ENCODE data around the gene SUN2. TPM values are rescaled to one million over a fixed set of nuclear protein-coding genes. Genes with fewer than 3 reads are reported as not detected.

The SUN2 gene
- total and polyA plus RNA-seq, 2 donors, result 61.5 to 64.9 TPM

DNA sequence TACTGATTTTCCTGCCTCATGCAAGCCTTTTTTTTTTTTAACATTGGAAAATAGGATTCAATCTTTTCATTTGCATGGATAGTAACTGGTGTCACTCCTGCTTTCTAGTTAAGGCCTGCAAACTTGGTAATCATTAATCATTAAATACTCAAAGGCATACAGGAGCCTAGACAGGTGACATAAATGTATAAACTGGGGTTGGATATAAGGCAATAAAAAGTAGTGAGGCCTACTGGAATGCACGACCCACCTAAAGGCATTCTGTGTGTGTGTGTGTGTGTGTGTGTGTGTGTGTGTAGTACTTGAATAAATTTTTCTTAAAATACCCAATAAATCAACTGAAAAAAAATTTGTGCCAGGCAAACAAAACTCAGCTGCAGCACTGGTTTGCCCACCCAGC lies 66.1 kb downstream of the SUN2 start:
- Histone ChIP-seq H3K27ac (ENCODE audit: low read depth in 1 of 2, low read length in 1 of 2) (no peak overlapping the region), H3K36me3 (ENCODE audit: control insufficient read depth in 2 of 2, insufficient read depth in 2 of 2, low read length in 1 of 2) (peaks cover 59 to 65% of the 10 kb centered on the region in 2 donors), H3K4me3 (ENCODE audit: low read length in 2 of 2) (no peak overlapping the region), H3K4me1 (ENCODE audit: control insufficient read depth in 2 of 2, insufficient read depth in 2 of 2, low read length in 2 of 2) (no peaks in the 10 kb centered on the region), H3K9me3 (ENCODE audit: control insufficient read depth in 2 of 2, insufficient read depth in 1 of 2, low read length in 1 of 2) (no peaks in the 10 kb centered on the region), H3K27me3 (ENCODE audit: control insufficient read depth in 2 of 2, insufficient read depth in 1 of 2, low read length in 1 of 2) (no peaks in the 10 kb centered on the region)
- DNase-seq (ENCODE audit: low read depth in 6 of 9, low spot score in 9 of 9), result no peak
- 96% methylated on average over 1 of the region's 1 CpG for WGBS

DNA sequence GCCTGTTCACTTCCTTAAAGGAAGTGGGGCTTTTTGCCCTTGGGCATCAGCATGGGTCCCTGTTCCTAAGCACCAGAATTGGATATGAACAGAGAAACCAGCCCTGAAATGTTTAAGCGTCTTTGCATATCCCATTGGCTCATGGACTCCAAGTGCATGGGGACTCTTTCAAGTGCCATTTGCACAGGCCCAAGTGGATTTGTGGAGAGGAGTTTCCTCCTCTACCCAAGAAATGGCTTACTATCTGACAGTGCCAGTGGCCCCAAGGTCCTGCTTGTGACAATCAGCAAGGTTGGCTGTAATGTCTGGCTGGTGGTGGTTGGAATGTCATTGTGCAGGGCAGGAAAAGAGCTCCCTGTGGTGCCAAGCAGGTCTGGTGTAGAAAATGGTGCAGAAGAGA lies 70.0 kb downstream of the SUN2 start:
- Histone ChIP-seq H3K4me1 (ENCODE audit: control insufficient read depth in 2 of 2, insufficient read depth in 2 of 2, low read length in 2 of 2) (peaks cover 9 to 13% of the 10 kb centered on the region in 2 donors), H3K36me3 (ENCODE audit: control insufficient read depth in 2 of 2, insufficient read depth in 2 of 2, low read length in 1 of 2) (peaks cover 61 to 65% of the 10 kb centered on the region in 2 donors), H3K27ac (ENCODE audit: low read depth in 1 of 2, low read length in 1 of 2) (no peak overlapping the region), H3K4me3 (ENCODE audit: low read length in 2 of 2) (no peak overlapping the region), H3K9me3 (ENCODE audit: control insufficient read depth in 2 of 2, insufficient read depth in 1 of 2, low read length in 1 of 2) (peaks cover 0 to 4% of the 10 kb centered on the region in 2 donors), H3K27me3 (ENCODE audit: control insufficient read depth in 2 of 2, insufficient read depth in 1 of 2, low read length in 1 of 2) (no peaks in the 10 kb centered on the region)
- DNase-seq (ENCODE audit: low read depth in 6 of 9, low spot score in 9 of 9), result no peak
- 98% methylated on average over 1 of the region's 1 CpG for WGBS

- no peak overlapping the region for H3K27ac ChIP-seq (ENCODE audit: low read depth in 1 of 2, low read length in 1 of 2)
- WGBS, result 97% methylated on average over 9 of the region's 9 CpGs
- H3K9me3 ChIP-seq (ENCODE audit: control insufficient read depth in 2 of 2, insufficient read depth in 1 of 2, low read length in 1 of 2), result peaks cover 0 to 4% of the 10 kb centered on the region in 2 donors
- H3K27me3 ChIP-seq (ENCODE audit: control insufficient read depth in 2 of 2, insufficient read depth in 1 of 2, low read length in 1 of 2), result no peaks in the 10 kb centered on the region
- H3K4me1 ChIP-seq (ENCODE audit: control insufficient read depth in 2 of 2, insufficient read depth in 2 of 2, low read length in 2 of 2), result peaks cover 9 to 13% of the 10 kb centered on the region in 2 donors
- no peak overlapping the region for H3K4me3 ChIP-seq (ENCODE audit: low read length in 2 of 2)
- peaks cover 59 to 62% of the 10 kb centered on the region in 2 donors for H3K36me3 ChIP-seq (ENCODE audit: control insufficient read depth in 2 of 2, insufficient read depth in 2 of 2, low read length in 1 of 2)
- no peak for DNase-seq (ENCODE audit: low read depth in 6 of 9, low spot score in 9 of 9)
These were observed 70.9 kb downstream of the SUN2 start for GRCh38 chr22:38684895-38685294.

Other genes with a start within 250 kb of the SUN2 start
- gene DDX17, start 249.7 kb downstream of the SUN2 start, total RNA-seq, result 402 TPM
- gene DDX17, start 249.7 kb downstream of the SUN2 start, polyA plus RNA-seq, result 325 TPM
- 14.7 TPM for gene DMC1, start 185.8 kb downstream of the SUN2 start, total RNA-seq
- gene DMC1, start 185.8 kb downstream of the SUN2 start, polyA plus RNA-seq, result 0.30 TPM
- 0.66 TPM for gene FAM227A, start 99.6 kb downstream of the SUN2 start, total RNA-seq
- gene FAM227A, start 99.6 kb downstream of the SUN2 start, polyA plus RNA-seq, result 0.73 TPM
- 9.0 TPM for gene CBY1, start 99.4 kb downstream of the SUN2 start, total RNA-seq
- gene CBY1, start 99.4 kb downstream of the SUN2 start, polyA plus RNA-seq, result 41.1 TPM
- 63.9 TPM for gene TOMM22, start 74.0 kb downstream of the SUN2 start, total RNA-seq
- 38.9 TPM for gene TOMM22, start 74.0 kb downstream of the SUN2 start, polyA plus RNA-seq
- 25.7 TPM for gene JOSD1, start 55.1 kb downstream of the SUN2 start, total RNA-seq
- 27.8 TPM for gene JOSD1, start 55.1 kb downstream of the SUN2 start, polyA plus RNA-seq
- 16.0 TPM for gene GTPBP1, start 50.1 kb downstream of the SUN2 start, total RNA-seq
- 16.2 TPM for gene GTPBP1, start 50.1 kb downstream of the SUN2 start, polyA plus RNA-seq
- 20.4 TPM for gene DNAL4, start 38.1 kb upstream of the SUN2 start, total RNA-seq
- 19.6 TPM for gene DNAL4, start 38.1 kb upstream of the SUN2 start, polyA plus RNA-seq
- gene NPTXR, start 88.0 kb upstream of the SUN2 start, total RNA-seq, result 0.28 TPM
- 1.3 TPM for gene NPTXR, start 88.0 kb upstream of the SUN2 start, polyA plus RNA-seq
- 24.0 TPM for gene CBX6, start 116.2 kb upstream of the SUN2 start, total RNA-seq
- gene CBX6, start 116.2 kb upstream of the SUN2 start, polyA plus RNA-seq, result 23.3 TPM
- gene APOBEC3A, start 201.6 kb upstream of the SUN2 start, total RNA-seq, result 1.4 TPM
- 17.3 TPM for gene APOBEC3A, start 201.6 kb upstream of the SUN2 start, polyA plus RNA-seq
- gene APOBEC3B, start 226.3 kb upstream of the SUN2 start, total RNA-seq, result 6.8 TPM
- 9.2 TPM for gene APOBEC3B, start 226.3 kb upstream of the SUN2 start, polyA plus RNA-seq

Measured in thymus (tissue), 11 donors.